VCaP (cell line): ENCODE data around the gene PLN.

Source experiments
- H3K27ac ChIP-seq: fragments of 450-650 bp; 2 replicates; pipeline ENCODE4 v1.5.1; 2017
- CTCF ChIP-seq: fragments of 450-650 bp; conservative IDR thresholded peaks from 2 replicates; pipeline ENCODE4 v1.5.1; 2017; ENCODE audit warnings: mild to moderate bottlenecking, moderate library complexity

Gene PLN

GRCh38 chr6:118591897-118592296, 43.8 kb downstream of the PLN start:
- TF ChIP-seq CTCF: no peak
- no peak overlapping the region for H3K27ac ChIP-seq

- H3K27ac ChIP-seq: no peak overlapping the region
- TF ChIP-seq CTCF: no peak
Measured at GRCh38 chr6:118594877-118595276, 46.8 kb downstream of the PLN start.

- H3K27ac ChIP-seq: no peak overlapping the region
- no peak for TF ChIP-seq CTCF
Measured at GRCh38 chr6:118596774-118597320, 48.8 kb downstream of the PLN start.

- no peak overlapping the region for H3K27ac ChIP-seq
- no peak for TF ChIP-seq CTCF
Measured at GRCh38 chr6:118597636-118598035, 49.5 kb downstream of the PLN start.

- no peak overlapping the region for H3K27ac ChIP-seq
- TF ChIP-seq CTCF: no peak
Measured at GRCh38 chr6:118598324-118598723, 50.2 kb downstream of the PLN start.

GRCh38 chr6:118602300-118602699, 54.2 kb downstream of the PLN start:
- TF ChIP-seq CTCF: no peak
- H3K27ac ChIP-seq: no peak overlapping the region

- H3K27ac ChIP-seq: no peak overlapping the region
- TF ChIP-seq CTCF: no peak
Measured at GRCh38 chr6:118603372-118603771, 55.3 kb downstream of the PLN start.
